T-helper 22 cell (primary cell): ENCODE results near the gene LYPD1.

Experiments used
- DNase-seq: peaks from one replicate; pipeline ENCODE4 v3.0.0-alpha.2; 2020; ENCODE audit warnings: low read depth

The LYPD1 gene

GRCh38 chr2:132632000-132632649, 37.9 kb downstream of the LYPD1 start:
- no peak for DNase-seq

GRCh38 chr2:132627536-132627935, 42.5 kb downstream of the LYPD1 start:
- DNase-seq = no peak

GRCh38 chr2:132623096-132623839, 46.7 kb downstream of the LYPD1 start:
- no peak for DNase-seq

- no peak for DNase-seq
Measured at GRCh38 chr2:132621131-132621875, 48.7 kb downstream of the LYPD1 start.

GRCh38 chr2:132620115-132620514, 49.9 kb downstream of the LYPD1 start:
- no peak for DNase-seq

- no peak for DNase-seq
Measured at GRCh38 chr2:132618734-132619133, 51.3 kb downstream of the LYPD1 start.

GRCh38 chr2:132617989-132618388, 52.0 kb downstream of the LYPD1 start:
- no peak for DNase-seq

- no peak for DNase-seq
Measured at GRCh38 chr2:132615329-132616085, 54.5 kb downstream of the LYPD1 start.

GRCh38 chr2:132611719-132612118, 58.3 kb downstream of the LYPD1 start:
- DNase-seq = no peak

GRCh38 chr2:132609101-132609890, 60.7 kb downstream of the LYPD1 start:
- no peak for DNase-seq

- no peak for DNase-seq
Measured at GRCh38 chr2:132608311-132608710, 61.7 kb downstream of the LYPD1 start.

GRCh38 chr2:132607426-132608090, 62.4 kb downstream of the LYPD1 start:
- no peak for DNase-seq

- DNase-seq = no peak
Measured at GRCh38 chr2:132606649-132607048, 63.4 kb downstream of the LYPD1 start.

GRCh38 chr2:132605236-132606180, 64.5 kb downstream of the LYPD1 start:
- no peak for DNase-seq

GRCh38 chr2:132604561-132604960, 65.4 kb downstream of the LYPD1 start:
- DNase-seq = no peak

- no peak for DNase-seq
Measured at GRCh38 chr2:132599556-132599955, 70.4 kb downstream of the LYPD1 start.

- no peak for DNase-seq
Measured at GRCh38 chr2:132598536-132598935, 71.5 kb downstream of the LYPD1 start.

- no peak for DNase-seq
Measured at GRCh38 chr2:132597831-132598230, 72.2 kb downstream of the LYPD1 start.

GRCh38 chr2:132597166-132597565, 72.8 kb downstream of the LYPD1 start:
- DNase-seq = no peak

- no peak for DNase-seq
Measured at GRCh38 chr2:132595693-132596092, 74.3 kb downstream of the LYPD1 start.
